ENCODE data around the gene ATG5.

ATG5 gene

DNA sequence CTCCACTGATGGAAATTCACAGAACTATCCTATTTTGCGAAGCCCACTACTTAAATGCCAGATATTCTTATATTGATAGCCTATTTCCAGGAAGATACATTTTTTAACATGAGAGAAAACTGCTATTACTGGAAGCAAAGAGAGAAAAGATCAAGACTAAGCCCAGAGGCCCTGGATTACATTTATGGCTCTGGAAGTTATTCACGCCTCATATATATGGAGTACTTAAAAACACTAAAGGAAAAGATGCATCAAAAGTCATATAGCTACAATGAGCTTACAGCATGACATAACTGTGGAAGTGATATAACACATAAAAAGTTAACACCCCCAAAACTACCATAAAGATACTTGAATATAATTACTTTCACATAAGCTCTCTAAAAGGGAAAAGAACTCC is 19.8 kb downstream of the ATG5 start:
- no peak for FAIRE-seq
- TF ChIP-seq TAF1 (IDR thresholded peaks at IDR 0.05; ENCODE audit: borderline replicate concordance, low read depth, low read length) = no peak
- TF ChIP-seq POLR2AphosphoS5 (IDR thresholded peaks at IDR 0.05; ENCODE audit: low read depth, low read length) = no peak
- no peak for TF ChIP-seq POLR2A (IDR thresholded peaks at IDR 0.05; ENCODE audit: low read depth, low read length)

GRCh38 chr6:106300944-106301343 is 24.6 kb downstream of the ATG5 start:
- peak; percentile 51 for FAIRE-seq
- TF ChIP-seq TAF1 (IDR thresholded peaks at IDR 0.05; ENCODE audit: borderline replicate concordance, low read depth, low read length) (no peak), POLR2A (IDR thresholded peaks at IDR 0.05; ENCODE audit: low read depth, low read length) (no peak), POLR2AphosphoS5 (IDR thresholded peaks at IDR 0.05; ENCODE audit: low read depth, low read length) (no peak)
- DNase-seq (ENCODE audit: insufficient read length) = no peak

More for the DNA sequence above, 19.8 kb downstream of the ATG5 start:
- no peak for DNase-seq (ENCODE audit: insufficient read length)

DNA sequence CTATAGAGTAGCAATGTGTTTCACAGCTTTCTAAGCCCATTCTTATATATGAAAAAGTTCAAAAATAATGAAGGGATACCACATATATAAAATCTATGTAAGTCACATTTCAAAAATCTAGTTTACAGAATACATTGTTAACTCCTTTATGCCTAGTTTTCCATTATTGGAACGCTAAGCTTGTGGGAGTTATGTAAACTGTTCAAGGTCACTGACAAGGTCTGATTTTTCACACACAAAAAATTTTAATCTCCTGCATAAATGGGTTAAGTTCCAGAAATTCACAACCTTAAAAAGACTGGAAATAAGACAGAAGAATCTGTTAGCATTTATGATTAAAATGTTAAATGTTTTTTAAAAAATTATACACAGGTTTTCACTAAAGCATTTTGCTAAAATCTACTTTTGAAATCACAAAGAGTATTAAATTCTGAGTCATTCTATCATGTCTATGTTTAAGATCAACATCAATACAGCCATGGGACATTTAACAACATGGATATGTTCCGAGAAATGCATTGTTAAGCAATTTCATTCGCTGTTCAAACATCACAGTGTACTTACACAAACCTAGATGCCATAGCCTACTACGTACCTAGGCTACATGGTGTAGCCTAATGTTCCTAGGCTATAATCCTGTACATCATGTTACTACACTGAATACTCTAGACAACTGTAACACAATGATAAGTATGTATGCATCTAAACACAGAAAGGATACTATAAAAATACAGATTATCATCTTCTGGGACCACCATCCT is 25.4 kb downstream of the ATG5 start:
- FAIRE-seq = peak; percentile 61
- DNase-seq (ENCODE audit: insufficient read length) = no peak
- TF ChIP-seq POLR2AphosphoS5 (IDR thresholded peaks at IDR 0.05; ENCODE audit: low read depth, low read length) = no peak
- TF ChIP-seq TAF1 (IDR thresholded peaks at IDR 0.05; ENCODE audit: borderline replicate concordance, low read depth, low read length) = no peak
- TF ChIP-seq POLR2A (IDR thresholded peaks at IDR 0.05; ENCODE audit: low read depth, low read length) = no peak

- FAIRE-seq = no peak
Measured at GRCh38 chr6:106293116-106293515, 32.4 kb downstream of the ATG5 start.

GRCh38 chr6:106290954-106291353 is 34.6 kb downstream of the ATG5 start:
- TF ChIP-seq POLR2A (IDR thresholded peaks at IDR 0.05; ENCODE audit: low read depth, low read length) (no peak), POLR2AphosphoS5 (IDR thresholded peaks at IDR 0.05; ENCODE audit: low read depth, low read length) (no peak), TAF1 (IDR thresholded peaks at IDR 0.05; ENCODE audit: borderline replicate concordance, low read depth, low read length) (no peak)
- DNase-seq (ENCODE audit: insufficient read length) = no peak
- FAIRE-seq = no peak

More at GRCh38 chr6:106293116-106293515, 32.4 kb downstream of the ATG5 start:
- TF ChIP-seq POLR2A (IDR thresholded peaks at IDR 0.05; ENCODE audit: low read depth, low read length) (no peak), POLR2AphosphoS5 (IDR thresholded peaks at IDR 0.05; ENCODE audit: low read depth, low read length) (no peak), TAF1 (IDR thresholded peaks at IDR 0.05; ENCODE audit: borderline replicate concordance, low read depth, low read length) (no peak)
- DNase-seq (ENCODE audit: insufficient read length) = no peak

GRCh38 chr6:106290032-106290431 is 35.5 kb downstream of the ATG5 start:
- no peak for FAIRE-seq
- TF ChIP-seq TAF1 (IDR thresholded peaks at IDR 0.05; ENCODE audit: borderline replicate concordance, low read depth, low read length) = no peak
- no peak for TF ChIP-seq POLR2A (IDR thresholded peaks at IDR 0.05; ENCODE audit: low read depth, low read length)
- TF ChIP-seq POLR2AphosphoS5 (IDR thresholded peaks at IDR 0.05; ENCODE audit: low read depth, low read length) = no peak
- DNase-seq (ENCODE audit: insufficient read length) = no peak

DNA sequence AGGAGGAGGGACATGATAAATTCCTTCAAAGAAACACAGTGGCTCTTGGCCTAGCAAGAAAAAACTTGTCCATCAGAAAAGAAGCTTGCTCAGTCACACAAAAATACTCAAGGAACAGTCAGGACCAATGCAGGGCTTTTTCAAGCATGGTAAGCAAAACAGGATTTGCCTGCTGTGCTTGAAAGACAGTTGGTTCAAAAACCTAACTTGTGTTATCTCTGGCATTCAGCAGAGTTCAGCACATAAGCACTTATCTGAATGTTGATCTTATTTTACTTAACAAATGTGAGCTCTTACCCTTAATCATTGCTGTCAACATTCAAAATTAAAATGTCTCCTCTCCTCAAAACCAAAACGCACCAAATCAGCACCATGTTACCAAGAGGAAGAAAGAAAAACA is 38.3 kb downstream of the ATG5 start:
- DNase-seq (ENCODE audit: insufficient read length) (no peak), FAIRE-seq (no peak)
- TF ChIP-seq POLR2A (IDR thresholded peaks at IDR 0.05; ENCODE audit: low read depth, low read length) (no peak), POLR2AphosphoS5 (IDR thresholded peaks at IDR 0.05; ENCODE audit: low read depth, low read length) (no peak), TAF1 (IDR thresholded peaks at IDR 0.05; ENCODE audit: borderline replicate concordance, low read depth, low read length) (no peak)

GRCh38 chr6:106286746-106287145 is 38.8 kb downstream of the ATG5 start:
- TF ChIP-seq POLR2A (IDR thresholded peaks at IDR 0.05; ENCODE audit: low read depth, low read length) = no peak
- no peak for TF ChIP-seq TAF1 (IDR thresholded peaks at IDR 0.05; ENCODE audit: borderline replicate concordance, low read depth, low read length)
- TF ChIP-seq POLR2AphosphoS5 (IDR thresholded peaks at IDR 0.05; ENCODE audit: low read depth, low read length) = no peak
- DNase-seq (ENCODE audit: insufficient read length) (no peak), FAIRE-seq (no peak)

GRCh38 chr6:106283481-106283880 is 42.1 kb downstream of the ATG5 start:
- FAIRE-seq = no peak
- TF ChIP-seq TAF1 (IDR thresholded peaks at IDR 0.05; ENCODE audit: borderline replicate concordance, low read depth, low read length) (no peak), POLR2A (IDR thresholded peaks at IDR 0.05; ENCODE audit: low read depth, low read length) (no peak)

GRCh38 chr6:106281661-106282060 is 43.9 kb downstream of the ATG5 start:
- TF ChIP-seq POLR2AphosphoS5 (IDR thresholded peaks at IDR 0.05; ENCODE audit: low read depth, low read length) (no peak), TAF1 (IDR thresholded peaks at IDR 0.05; ENCODE audit: borderline replicate concordance, low read depth, low read length) (no peak), POLR2A (IDR thresholded peaks at IDR 0.05; ENCODE audit: low read depth, low read length) (no peak)
- DNase-seq (ENCODE audit: insufficient read length) = no peak
- no peak for FAIRE-seq

More at GRCh38 chr6:106283481-106283880, 42.1 kb downstream of the ATG5 start:
- DNase-seq (ENCODE audit: insufficient read length) = no peak

DNA sequence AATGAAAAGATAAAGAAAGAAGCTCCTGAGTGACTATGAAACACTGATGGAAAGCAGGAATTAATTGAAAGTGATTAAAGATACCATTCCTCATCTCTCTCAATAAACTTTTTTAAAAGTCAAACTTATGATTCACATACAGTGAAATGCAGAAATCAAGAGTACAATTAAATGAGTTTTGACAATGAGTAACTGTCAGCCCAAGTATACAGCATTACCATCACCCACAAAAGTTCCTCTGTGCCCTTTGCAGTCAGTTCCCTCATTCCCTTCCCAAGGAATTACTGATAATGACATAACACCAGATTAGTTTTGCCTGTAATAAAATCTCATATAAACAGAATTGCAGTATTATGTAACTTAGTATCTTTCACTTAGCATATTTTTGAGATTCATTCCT is 44.5 kb downstream of the ATG5 start:
- TF ChIP-seq POLR2AphosphoS5 (IDR thresholded peaks at IDR 0.05; ENCODE audit: low read depth, low read length) (no peak), TAF1 (IDR thresholded peaks at IDR 0.05; ENCODE audit: borderline replicate concordance, low read depth, low read length) (no peak), POLR2A (IDR thresholded peaks at IDR 0.05; ENCODE audit: low read depth, low read length) (no peak)
- FAIRE-seq = peak; percentile 14
- DNase-seq (ENCODE audit: insufficient read length) = no peak

DNA sequence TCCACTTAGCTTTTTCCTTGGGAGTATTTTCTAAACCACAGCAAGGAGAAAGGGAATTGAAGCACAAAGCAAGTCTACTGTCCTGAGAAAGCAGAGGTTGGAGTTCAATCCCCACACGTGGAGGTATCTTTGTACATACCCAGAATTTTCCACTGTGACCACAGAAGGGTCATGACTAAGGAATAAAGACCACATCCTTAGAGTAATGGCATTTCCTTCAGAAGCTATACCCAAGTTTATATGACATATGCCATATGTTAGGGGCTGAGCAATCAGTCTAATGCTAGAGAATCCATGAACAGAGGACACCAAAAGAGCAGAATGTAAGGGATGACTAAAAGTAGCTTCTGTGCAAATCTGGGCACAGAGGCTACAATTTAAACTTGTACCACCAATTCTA is 46.4 kb downstream of the ATG5 start:
- FAIRE-seq (no peak), DNase-seq (ENCODE audit: insufficient read length) (no peak)
- TF ChIP-seq TAF1 (IDR thresholded peaks at IDR 0.05; ENCODE audit: borderline replicate concordance, low read depth, low read length) = no peak
- no peak for TF ChIP-seq POLR2AphosphoS5 (IDR thresholded peaks at IDR 0.05; ENCODE audit: low read depth, low read length)
- TF ChIP-seq POLR2A (IDR thresholded peaks at IDR 0.05; ENCODE audit: low read depth, low read length) = no peak

Measured in GM12892 (cell line).